Measurements from ENCODE around the gene P2RX6. TPM values are rescaled to one million over a fixed set of nuclear protein-coding genes. Genes with fewer than 3 reads are reported as not detected.

The P2RX6 gene
- total and polyA plus RNA-seq, 2 donors (not counting 3 experiments of a cell fraction or from before 2014, with no cell fraction given), result 0.06 TPM; not detected in 1

- no peaks in the 10 kb centered on the region for H3K79me2 ChIP-seq (ENCODE audit: control insufficient read depth, insufficient read depth, low read length)
- no peaks in the 10 kb centered on the region for H4K20me1 ChIP-seq (replicated peaks; ENCODE audit: control insufficient read depth, extremely low read depth, insufficient read depth, low read length)
- no peak overlapping the region for H2AFZ ChIP-seq (ENCODE audit: low read depth, low read length)
- intact Hi-C loops (cut with micrococcal nuclease) (no loop called here), dilution Hi-C loops (cut with MboI; ENCODE audit: extremely low pct_ligation_motif_present, low sequenced_read_pairs) (no loop called here)
- no peaks in the 10 kb centered on the region for H3K9me3 ChIP-seq (replicated peaks; ENCODE audit: control insufficient read depth, insufficient read depth, low read length)
- ChIA-PET CTCF (interaction anchor here (1.4 kb wide), 1 partner anchor 8 kb away, joined by 5 read pairs; no protein-coding TSS in a partner anchor), POLR2A (no interaction called here)
- H3K27ac ChIP-seq (ENCODE audit: insufficient read depth, low read depth, low read length), result no peak overlapping the region
- no peaks in the 10 kb centered on the region for H3K36me3 ChIP-seq (ENCODE audit: control insufficient read depth in 2 of 2, extremely low read depth in 1 of 2, insufficient read depth in 2 of 2, low read length in 2 of 2)
- H3K4me2 ChIP-seq (ENCODE audit: insufficient read depth, low read length), result no peak overlapping the region
- TF ChIP-seq FOS (IDR thresholded peaks at IDR 0.05; ENCODE audit: borderline replicate concordance, insufficient read depth, low read length) (no peak), GATA2 (IDR thresholded peaks at IDR 0.05; ENCODE audit: insufficient read depth, insufficient read length, low read depth, low read length) (no peak), EZH2 (IDR thresholded peaks at IDR 0.05; ENCODE audit: borderline replicate concordance, low read depth, low read length, severe bottlenecking) (no peak), MYC (IDR thresholded peaks at IDR 0.05; ENCODE audit: low read depth, low read length) (no peak), MAX (IDR thresholded peaks at IDR 0.05; ENCODE audit: insufficient read depth, insufficient read length) (no peak), CTCF (IDR thresholded peaks at IDR 0.05; ENCODE audit: extremely low read depth in 1 of 2, insufficient read depth in 1 of 2, low read depth in 1 of 2, low read length in 2 of 2) (no peak), JUN (IDR thresholded peaks at IDR 0.05; ENCODE audit: borderline replicate concordance, insufficient read depth, insufficient read length, low read depth) (no peak), POLR2AphosphoS5 (IDR thresholded peaks at IDR 0.05; ENCODE audit: insufficient read depth, low read depth, low read length) (no peak), POLR2A (IDR thresholded peaks at IDR 0.05; ENCODE audit: low read depth, low read length) (no peak)
- no peaks in the 10 kb centered on the region for H3K9me1 ChIP-seq (replicated peaks; ENCODE audit: control insufficient read depth, extremely low read depth, insufficient read depth, low read length)
- H3K4me1 ChIP-seq (ENCODE audit: control insufficient read depth, extremely low read depth, insufficient read depth, low read length), result no peaks in the 10 kb centered on the region
- peaks cover 4 to 18% of the 10 kb centered on the region in 2 experiments for H3K27me3 ChIP-seq (ENCODE audit: control insufficient read depth in 2 of 2, insufficient read depth in 2 of 2, low read length in 2 of 2)
- no TSS peak for BruUV-seq (replicated peaks)
- no peak for FAIRE-seq
- no peak overlapping the region for H3K9ac ChIP-seq (replicated peaks; ENCODE audit: extremely low read depth, insufficient read depth, low read length)
- no peak for DNase-seq (ENCODE audit: low read depth, low spot score)
- H3K4me3 ChIP-seq (replicated peaks in 1 of 3; ENCODE audit: insufficient read depth in 1 of 3, low read depth in 1 of 3, low read length in 3 of 3), result no peak overlapping the region
Observed at GRCh38 chr22:20965888-20966855, 48.8 kb upstream of the P2RX6 start.

All from endothelial cell of umbilical vein (primary cell).